IgD-negative memory B cell (primary cell): Measurements from ENCODE around the gene TSR3. TPM values are rescaled to one million over a fixed set of nuclear protein-coding genes. Genes with fewer than 3 reads are reported as not detected.

ENCODE experiments used
- H3K27ac Mint-ChIP-seq, 3 donors: one replicate each; pipeline ENCODE4 v1.8.0; 2020 to 2022; ENCODE audit warnings: mild to moderate bottlenecking in 3 of 3, mixed read lengths in 3 of 3, moderate library complexity in 1 of 3
- H3K27me3 Mint-ChIP-seq: one replicate; pipeline ENCODE4 v1.8.0; 2021; ENCODE audit warnings: mixed read lengths
- H3K36me3 Mint-ChIP-seq: one replicate; pipeline ENCODE4 v1.8.0; 2020; ENCODE audit warnings: mild to moderate bottlenecking, mixed read lengths
- H3K4me1 Mint-ChIP-seq, 3 donors: one replicate each; pipeline ENCODE4 v1.8.0; 2020 to 2022; ENCODE audit warnings: mixed read lengths in 3 of 3, mild to moderate bottlenecking in 1 of 3
- H3K4me3 Mint-ChIP-seq, 4 donors: one replicate each; pipeline ENCODE4 v1.8.0; 2020 to 2022; ENCODE audit warnings: mild to moderate bottlenecking in 4 of 4, mixed read lengths in 4 of 4, moderate library complexity in 3 of 4
- H3K9me3 Mint-ChIP-seq, 3 donors: one replicate each; pipeline ENCODE4 v1.8.0; 2020 to 2021; ENCODE audit warnings: mixed read lengths in 3 of 3, mild to moderate bottlenecking in 1 of 3
- polyA plus RNA-seq: library from polyadenylated mRNA; unstranded; fragments of 300-500 nt; fragmentation: Illumina TruSeq; gene quantifications from one replicate; pipeline ENCODE4 v1.2.3, GENCODE V29; 2021

Gene TSR3
- polyA plus RNA-seq, 1 donor from 2014 or later = 116 TPM

DNA sequence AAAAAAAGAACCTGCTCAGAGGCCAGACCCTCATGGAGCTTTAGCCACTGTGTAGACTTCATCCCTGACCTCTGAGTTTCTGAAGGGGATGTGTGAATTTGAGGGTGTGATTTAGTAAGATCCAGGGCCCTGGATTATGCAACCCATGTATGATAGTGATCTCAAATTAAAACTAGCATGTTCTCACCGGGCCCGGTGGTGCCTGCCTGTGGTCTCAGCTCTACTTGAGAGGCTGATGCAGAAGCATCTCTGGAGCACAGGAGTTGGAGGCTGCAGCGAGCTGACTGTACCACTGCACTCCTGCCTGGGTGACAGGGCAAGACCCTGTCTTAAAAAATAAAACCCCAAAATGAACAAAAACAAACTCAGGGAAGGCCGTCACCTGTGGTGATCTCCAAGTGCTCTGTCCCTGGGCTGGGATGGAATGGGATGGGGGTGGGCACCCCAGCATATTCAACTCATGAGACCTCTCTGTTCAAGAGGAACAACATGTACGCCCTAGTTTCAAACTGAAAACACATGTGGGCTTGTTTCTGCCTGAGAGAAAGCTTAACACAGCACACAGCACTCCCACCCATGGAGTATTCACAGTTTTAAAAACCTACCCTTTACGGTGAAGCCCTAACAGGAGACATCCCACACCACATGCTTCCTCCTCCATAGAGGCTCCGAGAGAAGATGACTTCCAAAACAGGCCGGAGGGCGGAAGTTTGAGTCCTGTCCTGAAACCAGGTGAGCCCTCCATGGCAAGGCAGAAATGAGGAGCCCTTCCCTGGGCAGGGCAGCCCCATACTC lies 30.1 kb upstream of the TSR3 start:
- Mint-ChIP-seq H3K36me3 (peaks cover 4% of the 10 kb centered on the region), H3K4me1 (peaks cover 4 to 10% (median 8%) of the 10 kb centered on the region in 3 donors), H3K27me3 (no peaks in the 10 kb centered on the region), H3K27ac (no peak overlapping the region), H3K4me3 (no peak overlapping the region), H3K9me3 (no peaks in the 10 kb centered on the region)

DNA sequence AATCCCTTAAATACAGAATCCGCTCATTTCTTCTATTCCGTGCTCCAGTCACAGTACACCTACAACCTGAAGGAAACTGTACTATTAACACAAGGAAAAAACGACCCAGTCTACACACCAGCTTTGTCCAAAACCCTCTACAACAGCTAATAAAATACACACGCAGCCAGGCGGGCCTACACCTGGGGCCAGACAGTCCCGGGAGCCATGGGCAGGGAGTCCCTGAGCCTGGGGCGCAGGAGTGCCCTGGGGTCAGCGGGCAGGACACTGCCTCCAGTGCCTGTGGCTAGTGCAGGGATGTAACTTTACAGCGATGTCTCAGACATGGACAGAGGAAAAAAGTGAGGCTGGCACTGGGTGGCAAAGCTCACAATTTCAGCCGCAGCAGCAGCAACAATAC lies 28.5 kb upstream of the TSR3 start:
- Mint-ChIP-seq H3K4me1 (peaks cover 4 to 10% (median 8%) of the 10 kb centered on the region in 3 donors), H3K27ac (peak overlapping the region; percentile 72 to 81 (median 80)), H3K36me3 (peaks cover 4% of the 10 kb centered on the region), H3K4me3 (peak overlapping the region; percentile 67 to 86 (median 78)), H3K9me3 (no peaks in the 10 kb centered on the region), H3K27me3 (no peaks in the 10 kb centered on the region)

DNA sequence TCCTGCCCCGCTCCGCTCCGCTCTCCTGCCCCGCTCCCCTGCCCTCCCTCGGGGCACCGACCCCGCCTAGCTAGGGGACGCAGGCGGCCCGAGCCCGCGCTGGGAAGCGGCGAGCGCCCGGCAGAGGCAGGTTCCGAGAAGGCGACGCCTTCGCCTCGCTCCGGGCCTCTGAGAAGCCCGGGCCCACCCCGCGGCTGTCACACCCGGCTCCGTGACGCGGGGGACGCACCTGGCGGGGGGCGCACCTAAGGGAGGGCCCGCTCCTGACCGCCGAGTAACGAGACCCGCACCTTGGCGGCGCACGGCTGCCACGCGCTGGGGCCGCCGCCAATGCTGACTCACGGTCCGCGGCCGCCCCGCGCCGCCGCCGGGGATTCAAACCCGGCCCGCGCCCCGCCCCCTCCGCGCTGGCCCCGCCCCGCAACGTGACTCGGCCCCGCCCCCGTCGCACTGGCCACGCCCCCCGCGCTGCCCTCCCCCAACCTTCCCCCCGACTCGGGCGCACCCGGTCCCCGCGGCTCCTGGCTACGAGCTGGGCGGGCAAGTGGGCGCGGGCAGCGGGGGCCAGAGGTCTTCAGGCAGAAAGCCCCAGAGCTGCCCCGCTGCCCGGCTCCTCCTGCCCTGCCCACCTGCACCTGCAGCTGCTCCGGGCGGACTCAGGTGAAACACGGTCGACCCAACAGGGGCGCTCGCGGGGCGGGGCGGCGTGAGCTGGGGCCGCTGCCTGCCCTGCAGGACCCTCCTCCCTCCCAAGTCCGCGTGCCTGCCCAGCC lies 27.8 kb upstream of the TSR3 start:
- peaks cover 4% of the 10 kb centered on the region for H3K36me3 Mint-ChIP-seq
- H3K27ac Mint-ChIP-seq = peak overlapping the region; percentile 80 to 86 (median 81)
- H3K4me3 Mint-ChIP-seq = peak overlapping the region; percentile 67 to 86 (median 78)
- peaks cover 4 to 10% (median 8%) of the 10 kb centered on the region in 3 donors for H3K4me1 Mint-ChIP-seq
- H3K27me3 Mint-ChIP-seq = no peaks in the 10 kb centered on the region
- no peaks in the 10 kb centered on the region for H3K9me3 Mint-ChIP-seq

DNA sequence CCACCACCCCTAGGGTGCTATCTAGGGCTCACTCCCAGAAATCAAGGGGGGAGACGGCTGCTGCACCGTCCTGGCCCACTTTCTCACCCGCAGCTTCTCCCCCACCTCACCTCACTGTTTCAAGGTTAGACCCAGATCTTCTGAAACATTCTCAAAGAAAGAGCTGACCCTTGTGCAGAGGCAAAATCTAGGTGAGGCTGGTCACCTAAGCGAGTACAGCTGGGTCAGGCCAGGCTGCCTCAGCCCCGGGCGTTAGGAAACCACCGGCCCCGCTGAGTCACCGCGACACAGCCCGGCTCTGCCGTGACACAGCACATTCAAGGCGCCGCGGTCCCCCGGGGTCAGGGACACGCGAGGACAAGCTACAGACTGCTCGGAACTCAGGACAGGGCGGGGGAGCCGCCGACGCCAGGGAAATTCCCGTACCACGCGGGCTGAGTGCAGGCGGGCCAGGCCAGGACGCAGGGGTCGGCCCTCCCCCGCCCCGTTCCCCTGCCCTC lies 27.2 kb upstream of the TSR3 start:
- Mint-ChIP-seq H3K4me3 (peak overlapping the region; percentile 65 to 84 (median 70)), H3K4me1 (peaks cover 4 to 10% (median 8%) of the 10 kb centered on the region in 3 donors), H3K27me3 (no peaks in the 10 kb centered on the region), H3K27ac (peak overlapping the region in 1 of 3 donors; percentile 86), H3K9me3 (no peaks in the 10 kb centered on the region), H3K36me3 (peaks cover 4% of the 10 kb centered on the region)

DNA sequence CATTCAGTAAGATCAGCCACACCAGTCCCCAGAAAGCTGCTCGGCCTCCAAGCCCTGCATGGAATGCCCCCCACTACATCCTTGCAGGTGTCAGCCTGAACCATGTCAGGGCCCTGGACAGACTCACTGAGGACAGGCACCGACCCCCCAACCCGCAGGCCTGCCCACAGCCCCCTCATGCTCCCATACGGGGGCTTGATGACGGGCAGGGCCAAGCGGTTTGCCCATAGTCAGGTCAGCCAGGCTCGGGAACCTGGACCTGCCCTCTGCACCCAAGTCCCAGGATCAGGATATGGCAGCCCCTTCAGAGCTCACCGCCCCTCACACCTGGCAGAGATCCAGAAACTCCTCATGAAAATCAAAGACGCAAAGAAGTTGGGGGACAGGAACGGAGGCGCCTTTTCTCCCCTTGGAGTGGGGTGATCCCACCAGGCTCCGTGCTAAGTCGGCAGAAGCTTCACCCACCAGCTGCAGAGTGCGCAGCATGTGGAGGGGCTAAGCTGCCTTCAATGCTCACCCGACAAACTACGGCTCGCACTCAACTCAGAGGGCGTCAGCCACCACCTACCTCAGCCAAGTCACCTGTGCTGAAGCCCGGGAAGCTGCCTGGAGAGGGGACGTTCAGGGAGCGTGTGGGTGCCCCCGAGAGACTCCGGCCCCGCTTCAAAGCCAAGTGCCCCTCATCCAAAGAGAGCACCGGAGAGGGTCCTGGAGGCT lies 26.6 kb upstream of the TSR3 start:
- H3K27me3 Mint-ChIP-seq = no peaks in the 10 kb centered on the region
- H3K9me3 Mint-ChIP-seq = no peaks in the 10 kb centered on the region
- H3K27ac Mint-ChIP-seq = peak overlapping the region in 2 of 3 donors; percentile 86
- peak overlapping the region in 3 of 4 donors; percentile 65 to 73 (median 66) for H3K4me3 Mint-ChIP-seq
- H3K4me1 Mint-ChIP-seq = peaks cover 4 to 10% (median 8%) of the 10 kb centered on the region in 3 donors
- peaks cover 4% of the 10 kb centered on the region for H3K36me3 Mint-ChIP-seq

DNA sequence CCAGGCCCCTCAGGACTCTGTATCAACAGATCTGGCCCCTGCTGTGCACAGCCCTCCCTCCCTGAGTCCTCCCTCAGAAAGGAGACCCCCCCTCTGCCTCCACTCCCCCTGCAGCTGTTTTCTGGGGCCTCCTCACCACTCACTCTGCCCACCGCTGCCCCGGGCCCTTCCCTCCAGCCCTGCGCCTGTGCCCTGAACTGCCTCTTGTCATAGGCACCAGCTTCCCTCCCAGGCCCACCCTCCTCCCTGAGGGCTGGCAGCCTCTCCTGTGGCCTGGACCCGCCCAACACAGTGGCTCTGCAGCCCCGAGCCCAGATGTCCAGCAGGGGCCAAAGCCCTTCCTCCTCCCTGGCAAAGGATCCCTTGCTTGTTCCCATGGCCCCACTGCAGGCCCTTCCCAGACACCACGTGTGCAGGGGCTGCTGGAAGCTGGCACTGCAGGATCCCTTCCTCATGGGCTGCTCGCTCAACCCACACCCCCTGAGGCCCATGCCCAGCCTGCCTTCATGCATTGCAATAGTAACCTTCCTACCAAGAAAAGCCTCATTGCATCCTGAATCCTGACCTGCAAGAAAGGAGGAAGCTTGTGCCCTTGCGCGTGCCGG lies 25.8 kb upstream of the TSR3 start:
- Mint-ChIP-seq H3K27ac (peak overlapping the region in 1 of 3 donors; percentile 39), H3K4me3 (peak overlapping the region in 1 of 4 donors; percentile 8), H3K36me3 (peaks cover 4% of the 10 kb centered on the region), H3K4me1 (peaks cover 4 to 10% (median 8%) of the 10 kb centered on the region in 3 donors), H3K9me3 (no peaks in the 10 kb centered on the region), H3K27me3 (no peaks in the 10 kb centered on the region)

DNA sequence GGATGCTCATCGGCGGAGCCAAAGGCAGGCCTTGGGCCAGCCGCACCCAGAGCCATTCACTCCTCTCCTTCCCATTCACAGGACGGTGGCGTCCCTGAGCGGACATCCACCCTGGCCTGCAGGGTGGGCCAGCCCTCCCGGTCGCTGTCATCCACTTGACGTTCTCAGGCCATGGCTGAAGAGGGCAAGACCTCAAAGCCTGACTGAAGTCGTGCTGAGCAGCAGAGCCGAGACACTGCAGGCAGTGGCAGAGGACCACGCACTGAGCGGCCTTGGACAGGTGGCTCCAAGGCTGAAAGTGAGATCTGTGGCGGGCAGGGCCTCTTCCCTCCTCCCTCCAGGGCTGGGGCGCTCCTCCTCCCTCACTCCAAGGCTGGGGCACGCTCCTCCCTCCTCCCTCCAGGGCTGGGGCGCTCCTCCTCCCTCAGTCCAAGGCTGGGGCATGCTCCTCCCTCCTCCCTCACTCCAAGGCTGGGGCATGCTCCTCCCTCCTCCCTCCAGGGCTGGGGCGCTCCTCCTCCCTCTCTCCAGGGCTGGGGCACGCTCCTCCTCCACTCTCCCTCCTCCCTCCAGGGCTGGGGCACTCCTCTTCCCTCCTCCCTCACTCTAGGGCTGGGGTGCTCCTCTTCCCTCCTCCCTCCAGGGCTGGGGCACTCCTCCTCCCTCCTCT lies 24.2 kb upstream of the TSR3 start:
- peaks cover 2% of the 10 kb centered on the region for H3K36me3 Mint-ChIP-seq
- H3K27me3 Mint-ChIP-seq = no peaks in the 10 kb centered on the region
- peaks cover 4 to 10% (median 8%) of the 10 kb centered on the region in 3 donors for H3K4me1 Mint-ChIP-seq
- H3K27ac Mint-ChIP-seq = peak overlapping the region in 2 of 3 donors; percentile 60 to 73
- peak overlapping the region in 1 of 4 donors; percentile 43 for H3K4me3 Mint-ChIP-seq
- H3K9me3 Mint-ChIP-seq = no peaks in the 10 kb centered on the region

DNA sequence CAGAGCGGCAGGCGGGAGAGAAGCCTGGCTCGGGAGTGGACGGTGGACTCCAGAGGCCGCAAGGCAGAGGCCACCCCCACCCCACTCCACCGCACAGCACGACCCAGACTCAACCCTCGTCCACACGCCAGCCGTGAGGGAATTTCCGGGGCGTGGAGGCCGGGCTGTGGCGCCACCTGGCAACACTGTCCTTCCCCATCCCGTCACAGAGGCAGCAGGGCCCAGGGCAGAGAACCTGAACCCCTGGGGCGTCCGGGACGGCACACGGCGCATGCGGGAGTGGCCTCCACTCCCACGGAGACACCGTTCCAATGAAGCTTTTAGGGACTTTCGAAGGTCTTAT lies 23.6 kb upstream of the TSR3 start:
- Mint-ChIP-seq H3K4me3 (no peak overlapping the region), H3K27me3 (no peaks in the 10 kb centered on the region), H3K9me3 (no peaks in the 10 kb centered on the region), H3K27ac (no peak overlapping the region), H3K36me3 (no peaks in the 10 kb centered on the region), H3K4me1 (peaks cover 4 to 9% (median 7%) of the 10 kb centered on the region in 3 donors)

DNA sequence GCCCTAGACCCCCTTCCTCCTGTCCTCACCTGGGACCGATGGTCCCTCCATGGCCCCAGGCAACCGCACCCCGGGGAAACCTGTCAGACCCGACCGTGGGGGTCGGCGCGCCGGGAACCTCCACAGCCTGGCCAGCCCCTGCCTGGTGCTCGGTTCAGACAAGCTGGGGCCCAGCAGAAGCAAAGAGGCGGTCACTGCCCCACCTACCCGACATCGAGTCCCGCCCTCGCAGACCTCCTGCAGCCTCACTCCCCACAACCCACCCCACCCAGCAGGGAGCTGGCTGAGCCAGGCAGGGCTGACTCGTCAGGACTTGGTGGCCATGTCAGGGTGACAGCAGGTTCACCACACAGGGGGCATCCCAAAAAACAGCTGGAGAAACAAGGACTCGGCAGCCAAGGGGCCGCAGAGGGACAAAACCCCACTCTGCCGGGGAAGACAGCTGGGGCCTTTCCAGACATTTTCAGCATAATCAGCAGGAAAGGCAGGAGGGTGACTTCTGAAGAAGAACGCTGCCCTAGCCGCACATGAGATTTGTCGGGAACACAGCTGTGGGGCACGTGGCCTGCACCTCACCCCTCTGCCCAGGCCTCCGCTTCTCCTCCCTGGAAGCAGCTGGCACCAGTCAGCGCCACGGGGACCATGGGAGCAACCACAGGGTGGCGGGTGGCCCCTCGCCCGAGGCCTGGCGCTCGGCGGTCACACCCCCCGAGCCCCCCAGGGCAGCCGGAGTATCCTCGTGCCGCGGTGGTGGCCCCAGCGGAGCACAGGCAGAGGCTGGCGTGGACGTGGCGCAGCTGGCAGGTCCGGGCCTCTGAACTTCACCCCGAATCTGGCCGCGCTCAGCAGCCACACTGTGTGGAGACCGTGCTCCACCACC lies 23.0 kb upstream of the TSR3 start:
- H3K4me3 Mint-ChIP-seq = no peak overlapping the region
- no peaks in the 10 kb centered on the region for H3K9me3 Mint-ChIP-seq
- no peak overlapping the region for H3K27ac Mint-ChIP-seq
- no peaks in the 10 kb centered on the region for H3K36me3 Mint-ChIP-seq
- H3K27me3 Mint-ChIP-seq = no peaks in the 10 kb centered on the region
- H3K4me1 Mint-ChIP-seq = peaks cover 0 to 5% (median 3%) of the 10 kb centered on the region in 3 donors

DNA sequence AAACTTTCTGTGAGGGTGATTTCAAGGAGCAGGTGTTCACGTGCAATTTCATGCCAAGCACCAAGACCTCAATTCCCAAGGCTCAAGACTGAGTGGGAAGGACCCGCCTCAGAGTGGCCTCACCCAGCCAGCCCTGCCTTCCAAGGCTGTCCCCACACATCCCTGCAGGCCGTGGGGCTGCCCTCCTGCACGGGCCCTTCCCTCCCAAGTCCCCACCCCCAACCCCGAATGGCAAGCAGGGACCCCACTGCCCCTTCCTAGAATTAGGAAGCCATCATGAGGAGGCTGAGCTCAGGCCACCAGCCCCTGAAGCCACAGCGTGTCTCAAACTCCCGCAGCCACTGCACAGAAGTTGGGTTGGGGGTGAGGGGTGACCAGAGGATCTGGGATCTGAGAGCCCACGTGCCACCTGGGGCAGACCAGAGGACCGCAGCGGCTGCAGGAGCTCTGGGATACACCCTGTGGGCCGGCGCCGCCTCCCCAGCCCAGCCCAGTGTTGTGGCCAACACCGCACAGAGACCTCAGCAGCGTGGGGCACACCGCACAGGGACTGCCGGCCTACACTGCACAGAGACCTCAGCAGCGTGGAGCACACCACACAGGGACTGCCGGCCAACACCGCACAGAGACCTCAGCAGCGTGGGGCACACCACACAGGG lies 20.7 kb upstream of the TSR3 start:
- Mint-ChIP-seq H3K36me3 (no peaks in the 10 kb centered on the region), H3K27ac (no peak overlapping the region), H3K4me3 (no peak overlapping the region), H3K9me3 (no peaks in the 10 kb centered on the region), H3K27me3 (no peaks in the 10 kb centered on the region), H3K4me1 (no peaks in the 10 kb centered on the region)

DNA sequence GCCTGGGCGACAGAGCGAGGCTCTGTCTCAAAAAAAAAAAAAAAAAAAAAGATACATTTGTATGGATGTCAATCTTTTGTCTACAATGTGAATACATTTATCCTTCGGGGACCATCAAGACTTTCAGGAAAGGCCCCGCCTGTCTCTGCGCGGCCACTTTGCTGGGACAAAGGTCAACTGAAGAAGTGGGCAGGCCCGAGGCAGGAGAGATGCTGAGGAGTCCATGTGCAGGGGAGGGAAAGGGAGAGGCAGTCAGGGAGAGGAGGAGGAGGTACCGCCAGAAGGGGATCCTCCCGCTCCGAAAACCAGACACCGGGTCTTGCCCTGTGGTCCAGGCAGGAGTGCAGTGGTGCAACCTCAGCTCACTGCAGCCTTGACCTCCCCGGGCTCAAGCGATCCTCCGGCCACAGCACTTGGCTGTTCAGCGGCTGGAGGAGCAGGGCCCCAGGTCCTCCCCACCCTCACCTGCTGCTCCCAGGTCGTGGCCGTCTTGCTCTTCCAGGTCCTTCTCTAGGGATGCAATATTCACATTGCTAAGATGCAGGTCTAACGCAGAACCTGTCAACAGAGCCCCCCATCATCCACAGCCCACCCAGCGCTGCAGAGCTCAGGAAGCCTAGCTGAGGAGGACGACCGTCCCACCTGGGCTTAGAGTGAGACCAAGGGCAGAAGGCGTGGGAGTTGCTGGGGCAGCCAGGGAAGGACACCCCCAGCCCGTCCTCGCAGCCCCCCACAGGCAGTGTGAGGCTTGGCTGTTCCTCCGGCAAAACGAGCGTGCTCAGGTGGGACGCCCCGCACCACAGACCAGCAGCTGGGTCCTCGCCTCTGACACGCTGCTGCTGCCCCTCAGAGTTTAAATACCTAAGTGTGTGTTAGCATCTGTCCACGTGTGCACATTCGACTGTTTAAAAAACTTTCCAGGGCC lies 19.6 kb upstream of the TSR3 start:
- H3K4me1 Mint-ChIP-seq = no peaks in the 10 kb centered on the region
- no peaks in the 10 kb centered on the region for H3K9me3 Mint-ChIP-seq
- no peak overlapping the region for H3K27ac Mint-ChIP-seq
- no peaks in the 10 kb centered on the region for H3K27me3 Mint-ChIP-seq
- peaks cover 2% of the 10 kb centered on the region for H3K36me3 Mint-ChIP-seq
- H3K4me3 Mint-ChIP-seq = no peak overlapping the region

DNA sequence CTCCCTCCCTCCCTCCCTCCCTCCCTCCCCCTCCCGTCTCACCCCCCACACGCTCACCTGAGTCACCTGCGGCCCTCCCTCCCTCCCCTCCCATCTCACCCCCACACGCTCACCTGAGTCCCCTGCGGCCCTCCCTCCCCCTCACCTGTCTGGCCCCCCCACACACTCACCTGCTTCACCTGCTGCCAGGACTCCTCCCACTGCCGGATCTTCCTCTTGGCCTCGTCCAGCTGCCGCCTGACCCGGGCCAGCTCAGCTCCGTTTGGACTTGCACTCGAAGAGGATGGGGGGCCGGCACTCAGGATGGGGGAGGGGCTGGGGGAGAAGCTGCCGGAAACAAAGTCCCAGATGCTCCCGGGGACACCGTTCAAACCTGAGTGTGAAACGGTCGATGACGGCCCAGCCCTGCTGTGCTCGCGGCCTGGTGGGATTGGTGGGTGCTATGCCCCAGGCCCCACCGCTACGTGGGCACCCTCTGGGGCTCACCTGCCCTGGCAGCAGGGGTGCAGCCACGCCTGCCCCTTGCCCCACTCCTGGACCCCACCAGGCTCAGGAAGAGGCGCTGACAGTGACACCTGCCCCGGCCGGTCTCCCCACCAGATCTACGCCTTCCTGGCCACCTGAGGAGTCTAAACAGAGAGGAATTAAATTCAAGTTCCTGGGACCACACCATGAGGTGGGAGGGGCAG lies 16.0 kb upstream of the TSR3 start:
- Mint-ChIP-seq H3K27me3 (no peaks in the 10 kb centered on the region), H3K4me1 (peaks cover 0 to 3% (median 2%) of the 10 kb centered on the region in 3 donors), H3K36me3 (peaks cover 2% of the 10 kb centered on the region), H3K4me3 (peak overlapping the region in 1 of 4 donors; percentile 54), H3K27ac (no peak overlapping the region), H3K9me3 (no peaks in the 10 kb centered on the region)
